ENCODE data around the gene SPTLC2. TPM values are rescaled to one million over a fixed set of nuclear protein-coding genes. Genes with fewer than 3 reads are reported as not detected.
"Not testable (repeated sequence)": the region's sequence is repeated elsewhere in the genome, so short reads cannot be mapped to it uniquely, and the experiment has no call there.

Gene SPTLC2
- total and polyA plus RNA-seq, 7 donors = 2.4 to 9.0 (median 5.8) TPM

GRCh38 chr14:77543240-77543551 is 73.2 kb downstream of the SPTLC2 start:
- intact Hi-C loops (cut with DNase I) = no loop called here
- ATAC-seq (no peak), DNase-seq (no peak)
- H3K27ac ChIP-seq = no peak overlapping the region
- peaks cover 4% of the 10 kb centered on the region for H3K4me1 ChIP-seq
- peaks cover 0 to 11% of the 10 kb centered on the region in 2 donors for H3K36me3 ChIP-seq (ENCODE audit: insufficient read depth in 1 of 2, low read depth in 1 of 2)
- TF ChIP-seq CTCF (IDR thresholded peaks at IDR 0.05) = no peak
- H3K4me3 ChIP-seq = no peak overlapping the region
- 76 to 82% (median 77%) methylated on average over 5 of the region's 5 CpGs for WGBS, 3 donors
- no peaks in the 10 kb centered on the region for H3K27me3 ChIP-seq (ENCODE audit: insufficient read depth in 3 of 3, low read length in 2 of 3)
- no peaks in the 10 kb centered on the region for H3K9me3 ChIP-seq

- no peaks in the 10 kb centered on the region for H3K9me3 ChIP-seq
- intact Hi-C loops (cut with DNase I) = no loop called here
Observed at GRCh38 chr14:77542421-77543239, 73.8 kb downstream of the SPTLC2 start.

GRCh38 chr14:77541905-77542304 is 74.5 kb downstream of the SPTLC2 start:
- 73 to 89% (median 84%) methylated on average over 4 of the region's 4 CpGs for WGBS, 3 donors
- no peak for TF ChIP-seq CTCF (IDR thresholded peaks at IDR 0.05)

More at GRCh38 chr14:77542421-77543239, 73.8 kb downstream of the SPTLC2 start:
- TF ChIP-seq CTCF (IDR thresholded peaks at IDR 0.05) = no peak
- Histone ChIP-seq H3K27ac (no peak overlapping the region), H3K4me3 (no peak overlapping the region), H3K36me3 (ENCODE audit: insufficient read depth in 1 of 2, low read depth in 1 of 2) (peaks cover 0 to 5% of the 10 kb centered on the region in 2 donors), H3K4me1 (peaks cover 4% of the 10 kb centered on the region), H3K27me3 (ENCODE audit: insufficient read depth in 3 of 3, low read length in 2 of 3) (no peaks in the 10 kb centered on the region)
- DNase-seq (no peak), ATAC-seq (no peak)
- 60 to 66% (median 63%) methylated on average over 11 of the region's 11 CpGs for WGBS, 3 donors

GRCh38 chr14:77536951-77537350 is 79.5 kb downstream of the SPTLC2 start:
- ATAC-seq; intact Hi-C loops (cut with DNase I); H3K4me1 ChIP-seq; DNase-seq; H3K9me3 ChIP-seq; H3K36me3 ChIP-seq (ENCODE audit: insufficient read depth in 1 of 2, low read depth in 1 of 2); H3K4me3 ChIP-seq; H3K27ac ChIP-seq; H3K27me3 ChIP-seq (ENCODE audit: insufficient read depth in 3 of 3, low read length in 2 of 3): not testable (repeated sequence)
- 91 to 93% (median 92%) methylated on average over 5 of the region's 5 CpGs for WGBS, 3 donors

More at GRCh38 chr14:77541905-77542304, 74.5 kb downstream of the SPTLC2 start:
- no peak for ATAC-seq
- no peak overlapping the region for H3K27ac ChIP-seq
- H3K9me3 ChIP-seq = no peaks in the 10 kb centered on the region
- DNase-seq = no peak
- H3K4me3 ChIP-seq = no peak overlapping the region
- peaks cover 4% of the 10 kb centered on the region for H3K4me1 ChIP-seq
- H3K27me3 ChIP-seq (ENCODE audit: insufficient read depth in 3 of 3, low read length in 2 of 3) = no peaks in the 10 kb centered on the region
- intact Hi-C loops (cut with DNase I) = no loop called here
- H3K36me3 ChIP-seq (ENCODE audit: insufficient read depth in 1 of 2, low read depth in 1 of 2) = peaks cover 0 to 3% of the 10 kb centered on the region in 2 donors

GRCh38 chr14:77531071-77531470 is 85.4 kb downstream of the SPTLC2 start:
- Histone ChIP-seq H3K27me3 (ENCODE audit: insufficient read depth in 3 of 3, low read length in 2 of 3) (no peaks in the 10 kb centered on the region), H3K4me3 (no peak overlapping the region), H3K36me3 (ENCODE audit: insufficient read depth in 1 of 2, low read depth in 1 of 2) (peaks cover 0 to 3% of the 10 kb centered on the region in 2 donors), H3K4me1 (no peaks in the 10 kb centered on the region), H3K9me3 (no peaks in the 10 kb centered on the region), H3K27ac (no peak overlapping the region)
- no peak for TF ChIP-seq CTCF (IDR thresholded peaks at IDR 0.05)
- DNase-seq (no peak), ATAC-seq (no peak)
- intact Hi-C loops (cut with DNase I) = no loop called here

Data from psoas muscle (tissue), 8 donors.